HepG2 (cell line): ENCODE data around the gene GNG2. TPM values are rescaled to one million over a fixed set of nuclear protein-coding genes. Genes with fewer than 3 reads are reported as not detected.

ENCODE experiments used
- ATAC-seq: fragments of 200-7000 bp; cut with Tn5 transposase; 3 replicates; pipeline ENCODE4 v1.9.1; 2020; ENCODE audit warnings: mild to moderate bottlenecking, moderate library complexity
- BruUV-seq: library from RNA; stranded (reverse); fragments of 400-500 nt; replicated peaks from 2 replicates; lab custom pipeline; 2021; lab: Mats Ljungman, UMichigan
- CTCF ChIA-PET: fragments of 300-600 bp; formaldehyde crosslinking; extraction: SDS; loops from one replicate; lab custom pipeline; 2021; ENCODE audit warnings: low total read pairs, inconsistent platforms, low intra/inter-chr PET ratio; lab: Yijun Ruan, JAX
- POLR2A ChIA-PET: fragments of 350-600 bp; sonication (Branson Sonifier 250); formaldehyde crosslinking; loops from one replicate; lab custom pipeline; 2020; ENCODE audit warnings: antibody characterized with exemption, inconsistent platforms; lab: Yijun Ruan, JAX
- DNase-seq: peaks from one replicate; pipeline ENCODE4 v3.0.0-alpha.2; 2015; ENCODE audit warnings: low spot score
- FAIRE-seq: peaks from 3 replicates; lab custom pipeline; 2011; peaks lifted over from hg19 to GRCh38; lab: Jason Lieb, UNC
- H2AFZ ChIP-seq: one replicate; pipeline ENCODE4 v1.6.1; 2011; ENCODE audit warnings: low read length, inconsistent platforms
- H3K27ac ChIP-seq: fragments of 300-600 bp; 3 replicates; pipeline ENCODE4 v1.8.0; 2011; ENCODE audit warnings: mixed run types, mild to moderate bottlenecking, mixed read lengths, low read length, inconsistent platforms; ENCODE audit not compliant: insufficient read depth; ENCODE audit errors: extremely low read length
- H3K27me3 ChIP-seq, 2 experiments: fragments of 200-600 bp in 1 of 2; 2 replicates in 1 of 2; 3 replicates in 1 of 2; pipeline versions ENCODE4 v1.6.0 to v1.8.0; 2011; ENCODE audit warnings: low read length in 2 of 2, mild to moderate bottlenecking in 2 of 2, moderate library complexity in 2 of 2, inconsistent platforms in 1 of 2; ENCODE audit not compliant: insufficient read depth in 2 of 2, control insufficient read depth in 1 of 2
- H3K36me3 ChIP-seq, 2 experiments: fragments of 200-600 bp in 1 of 2; replicated peaks in 1 of 2; 2 replicates in 1 of 2; 3 replicates in 1 of 2; pipeline versions ENCODE4 v1.5.1 to v1.8.0; 2011; ENCODE audit warnings: low read length in 2 of 2, inconsistent platforms in 1 of 2; ENCODE audit not compliant: insufficient read depth in 2 of 2, control insufficient read depth in 1 of 2
- H3K4me1 ChIP-seq: 2 replicates; pipeline ENCODE4 v1.5.1; 2012; ENCODE audit warnings: low read length, inconsistent platforms; ENCODE audit not compliant: insufficient read depth
- H3K4me2 ChIP-seq: 2 replicates; pipeline ENCODE4 v1.6.0; 2011; ENCODE audit warnings: low read depth, low read length, inconsistent platforms
- H3K4me3 ChIP-seq, 3 experiments: fragments of 200-600 bp in 1 of 3; sonication (generic), shearing (Covaris generic) in 1 of 3; replicated peaks in 1 of 3; 2 replicates each; pipeline ENCODE4 v1.5.1; 2011 to 2016; ENCODE audit warnings: low read length in 3 of 3, inconsistent platforms in 2 of 3, low read depth in 2 of 3, mild to moderate bottlenecking in 2 of 3, control low read depth in 1 of 3, mixed read lengths in 1 of 3; ENCODE audit not compliant: insufficient read depth in 1 of 3
- H3K79me2 ChIP-seq: one replicate; pipeline ENCODE4 v1.6.1; 2011; ENCODE audit warnings: low read length, inconsistent platforms; ENCODE audit not compliant: insufficient read depth
- H3K9ac ChIP-seq: 2 replicates; pipeline ENCODE4 v1.6.0; 2011; ENCODE audit warnings: mild to moderate bottlenecking, low read depth, low read length, inconsistent platforms; ENCODE audit not compliant: insufficient read depth
- H3K9me3 ChIP-seq: 2 replicates; pipeline ENCODE4 v1.5.1; 2012; ENCODE audit warnings: mild to moderate bottlenecking, low read length
- H4K20me1 ChIP-seq: 2 replicates; pipeline ENCODE4 v1.6.0; 2011; ENCODE audit warnings: inconsistent platforms, mild to moderate bottlenecking, low read length, moderate library complexity; ENCODE audit not compliant: insufficient read depth
- GATAD2A ChIP-seq: IDR thresholded peaks from 2 replicates; pipeline ENCODE4 v1.6.1; 2016
- MEIS1 ChIP-seq: sonication (generic); formaldehyde crosslinking; IDR thresholded peaks from 2 replicates; pipeline ENCODE4 v1.9.0; 2021; ENCODE audit warnings: mild to moderate bottlenecking, missing genetic modification reagents, moderate library complexity, borderline replicate concordance
- SALL2 ChIP-seq: sonication (generic); formaldehyde crosslinking; IDR thresholded peaks from 2 replicates; pipeline ENCODE4 v1.8.1; 2023; ENCODE audit warnings: mild to moderate bottlenecking, missing genetic modification reagents, inconsistent platforms
- SOX5 ChIP-seq: IDR thresholded peaks from 2 replicates; pipeline ENCODE4 v1.6.1; 2016; ENCODE audit warnings: borderline replicate concordance
- SRSF4 ChIP-seq: fragments of 200-400 bp; formaldehyde crosslinking; IDR thresholded peaks from one replicate; pipeline ENCODE4 v1.6.1; 2018; ENCODE audit warnings: mild to moderate bottlenecking, low read depth, low read length, moderate library complexity; ENCODE audit not compliant: poor library complexity, severe bottlenecking
- ZNF619 ChIP-seq: sonication (generic); formaldehyde crosslinking; IDR thresholded peaks from 2 replicates; pipeline ENCODE4 v1.4.0; 2020; ENCODE audit warnings: mild to moderate bottlenecking, missing genetic modification reagents
- ZNF775 ChIP-seq: sonication (generic); formaldehyde crosslinking; IDR thresholded peaks from 2 replicates; pipeline ENCODE4 v1.4.0; 2020; ENCODE audit warnings: missing genetic modification reagents, mild to moderate bottlenecking, moderate library complexity, borderline replicate concordance
- ZNF879 ChIP-seq: sonication (generic); formaldehyde crosslinking; IDR thresholded peaks from 2 replicates; pipeline ENCODE4 v1.8.1; 2023; ENCODE audit warnings: missing genetic modification reagents
- ZSCAN29 ChIP-seq: sonication (generic); formaldehyde crosslinking; conservative IDR thresholded peaks from 2 replicates; pipeline ENCODE4 v1.4.0; 2020; ENCODE audit warnings: mild to moderate bottlenecking, missing genetic modification reagents
- WGBS: methylation state at CpG from one replicate; pipeline ENCODE4 v1.1.6; 2017; ENCODE audit warnings: low lambda C conversion rate; 5-methylcytosine and 5-hydroxymethylcytosine counted together
- in situ Hi-C: cut with HindIII; loops from 2 replicates; pipeline ENCODE4 v1.10.0; 2017; ENCODE audit warnings: low pct_unique_long_range_greater_than_20kb; ENCODE audit not compliant: extremely low pct_ligation_motif_present
- intact Hi-C: fragments of 100-400 bp; cut with micrococcal nuclease; formaldehyde crosslinking; loops from one replicate; pipeline ENCODE4 v1.10.0; 2022; ENCODE audit not compliant: unreplicated experiment
- polyA plus RNA-seq, 8 experiments: library from polyadenylated mRNA; depleted of rRNA in 3 of 8; stranded (reverse) in 7 of 8; unstranded in 1 of 8; fragments of >200 nt; fragmentation: Illumina TruSeq in 4 of 8; extraction: Trizol in 4 of 8; gene quantifications; 2 replicates each; pipeline versions ENCODE4 v1.2.1 to v1.2.3, GENCODE V29; 2011 to 2016; ENCODE audit warnings: low read depth in 4 of 8, missing spikeins in 1 of 8, mixed read lengths in 1 of 8; ENCODE audit not compliant: insufficient read depth in 1 of 8
- total RNA-seq, 5 experiments: library from RNA; depleted of rRNA; stranded (reverse); fragments of >200 nt; fragmentation: Illumina TruSeq; extraction: Trizol; gene quantifications; 2 replicates each; pipeline ENCODE4 v1.2.3, GENCODE V29; 2016; ENCODE audit warnings: low read depth in 1 of 5

Gene GNG2
- total and polyA plus RNA-seq, 2 of the 13 experiments (the other 11 are each of a cell fraction or from before 2014, with no cell fraction given) = not detected

DNA sequence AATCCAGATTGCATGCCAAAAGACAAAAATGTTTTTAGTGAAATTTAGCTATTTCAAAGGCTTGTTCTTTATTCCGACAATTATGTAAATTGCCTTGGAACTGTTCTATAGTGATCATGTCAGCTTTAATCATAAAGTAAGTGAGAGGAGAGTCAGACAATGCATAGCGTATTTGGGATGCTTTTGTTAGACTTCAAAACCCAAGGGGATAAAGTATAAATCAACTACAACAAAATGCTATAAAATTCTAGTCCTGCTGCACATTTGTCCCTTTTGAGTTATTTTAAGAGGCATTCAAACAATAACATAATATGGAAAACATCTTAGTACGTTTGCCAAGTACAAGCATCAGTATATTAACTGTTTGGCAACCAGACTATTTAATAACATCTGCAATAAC is 140.3 kb downstream of the GNG2 start (continued):
- no peak for TF ChIP-seq MEIS1

DNA sequence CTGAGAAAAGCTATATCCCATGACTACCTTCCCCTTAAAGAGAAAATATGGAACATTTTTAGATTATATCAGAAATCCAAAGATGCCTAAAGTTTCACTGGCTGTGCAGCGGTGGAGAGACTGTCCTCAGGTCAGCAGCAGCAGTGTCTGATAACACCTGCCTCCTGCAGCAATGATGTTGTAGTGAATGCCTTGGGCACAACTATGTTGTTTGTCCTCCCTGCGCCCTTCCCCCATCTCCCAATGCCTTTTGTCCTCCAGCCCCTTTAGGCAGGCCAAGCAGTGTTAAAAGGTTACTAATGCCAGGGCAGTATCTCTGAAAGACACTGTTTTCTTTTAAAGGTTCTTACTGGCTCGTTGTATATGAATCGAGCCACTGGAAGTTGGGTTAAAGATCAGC is 142.1 kb downstream of the GNG2 start:
- no TSS peak for BruUV-seq
- WGBS = 95% methylated on average over 4 of the region's 4 CpGs
- in situ Hi-C loops = no loop called here
- intact Hi-C loops = loop anchor here (1.0 kb wide), 1 partner anchor 135 kb away; no protein-coding TSS in a partner anchor
- H3K4me3 ChIP-seq = no peak overlapping the region
- POLR2A ChIA-PET = no interaction called here
- H3K27me3 ChIP-seq = no peaks in the 10 kb centered on the region
- H2AFZ ChIP-seq = no peak overlapping the region
- H3K79me2 ChIP-seq = no peaks in the 10 kb centered on the region
- DNase-seq = no peak
- H3K36me3 ChIP-seq = peaks cover 21 to 83% of the 10 kb centered on the region in 2 experiments
- H3K4me1 ChIP-seq = 0 out of 2 replicates have a peak, but pooled peaks cover 6% of the 10 kb centered on the region
- no peak overlapping the region for H3K9ac ChIP-seq
- no peak overlapping the region for H3K4me2 ChIP-seq
- TF ChIP-seq SOX5 (CRISPR knock-in tag) (no peak), GATAD2A (CRISPR knock-in tag) (no peak), ZNF619 (CRISPR knock-in tag) (no peak), SRSF4 (no peak), ZNF775 (CRISPR knock-in tag) (no peak), SALL2 (CRISPR knock-in tag) (no peak), ZSCAN29 (no peak), ZNF879 (no peak)
- FAIRE-seq = no peak
- CTCF ChIA-PET = no interaction called here
- no peaks in the 10 kb centered on the region for H4K20me1 ChIP-seq
- ATAC-seq = no peak
- H3K9me3 ChIP-seq = no peaks in the 10 kb centered on the region
- no peak overlapping the region for H3K27ac ChIP-seq
